Stimulated activated CD8-positive, alpha-beta memory T cell treated with anti-CD3 and anti-CD28 coated beads, Interleukin-12 subunit alpha, Interleukin-12 subunit beta, amount 100 ng/mL, for 24 hours (primary cell): ENCODE results near the gene CACNA1G.
A peak's percentile ranks its signal among the peaks of the same experiment; 100 is the strongest.

Experiments used
- DNase-seq: peaks from one replicate; pipeline ENCODE4 v3.0.0-alpha.2; 2020; ENCODE audit errors: extremely low read depth

CACNA1G gene

DNA sequence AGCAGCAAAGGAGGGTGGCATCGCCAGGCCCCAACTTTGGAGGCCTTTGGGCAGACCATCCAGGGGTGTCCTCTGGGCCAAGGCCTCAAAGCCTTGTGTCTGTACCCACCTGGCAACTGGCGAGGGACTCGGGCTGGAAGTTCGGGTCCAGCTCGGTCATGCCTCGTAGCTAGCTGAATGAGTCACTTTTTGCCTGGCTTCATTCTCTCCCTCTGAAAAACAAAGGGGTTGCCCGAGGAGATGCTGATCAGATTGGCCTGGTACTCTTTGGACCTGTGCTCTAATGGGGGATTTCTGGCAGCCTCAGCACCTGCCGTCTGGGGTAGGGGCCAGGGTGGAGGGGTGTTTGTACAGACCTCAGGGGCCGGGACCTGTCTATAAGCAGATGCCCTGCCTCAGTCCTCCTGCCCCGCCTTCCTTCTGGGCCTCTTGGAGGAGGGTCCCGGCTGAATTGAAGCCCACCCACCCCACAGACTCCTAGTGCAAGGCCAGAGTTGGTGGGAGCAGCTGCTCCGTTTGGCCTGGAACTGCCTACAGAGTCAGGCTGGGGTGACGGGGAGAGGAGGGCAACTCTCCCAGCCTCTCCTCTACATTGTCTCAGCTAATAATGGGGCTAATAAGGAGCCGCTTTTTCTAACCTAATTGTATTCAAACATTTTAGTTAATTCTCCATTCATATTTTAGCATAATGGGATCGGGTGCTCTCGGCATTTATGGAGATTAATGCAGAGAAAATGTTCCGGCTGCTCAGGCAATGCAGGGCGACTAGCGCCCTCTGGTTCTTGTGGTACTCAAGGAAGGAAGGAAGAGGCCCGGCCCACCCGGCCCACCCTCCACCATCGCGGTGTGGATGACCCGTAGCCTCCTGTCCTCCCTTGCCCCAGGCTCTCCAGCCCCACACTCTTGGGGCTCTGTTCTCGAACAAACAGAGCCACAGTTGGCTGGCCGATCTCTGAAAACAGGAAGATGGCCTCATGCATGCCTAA, 52.8 kb downstream of the CACNA1G start:
- no peak for DNase-seq

DNA sequence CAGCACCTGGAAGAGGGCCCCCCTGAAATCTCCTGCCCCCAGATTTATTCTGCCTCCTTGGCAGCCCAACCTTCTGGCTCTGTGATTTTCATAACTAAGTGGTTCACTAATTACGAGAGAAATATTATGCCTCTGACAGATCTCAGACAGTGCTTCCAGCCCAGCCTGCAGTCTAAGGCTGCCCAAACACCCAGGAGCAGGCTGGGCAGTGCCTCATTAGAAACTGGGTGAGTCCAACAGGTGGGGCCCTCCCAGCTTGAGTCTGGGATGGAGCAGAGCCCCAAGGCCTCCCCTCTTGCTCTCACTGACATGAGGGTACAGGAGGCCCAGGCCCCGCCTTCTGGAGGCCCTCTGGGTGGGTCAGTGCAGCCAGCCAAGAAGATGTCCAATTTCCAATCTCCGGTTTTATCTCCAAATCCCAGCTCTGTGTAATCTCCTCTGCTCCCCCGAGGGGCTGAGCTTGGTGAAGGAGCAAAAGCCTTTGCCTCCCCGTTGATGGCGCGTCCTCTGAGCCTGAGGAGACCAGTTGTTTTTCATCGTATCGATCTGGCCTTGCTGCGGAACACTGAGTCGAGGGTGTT, 54.0 kb downstream of the CACNA1G start:
- no peak for DNase-seq

DNA sequence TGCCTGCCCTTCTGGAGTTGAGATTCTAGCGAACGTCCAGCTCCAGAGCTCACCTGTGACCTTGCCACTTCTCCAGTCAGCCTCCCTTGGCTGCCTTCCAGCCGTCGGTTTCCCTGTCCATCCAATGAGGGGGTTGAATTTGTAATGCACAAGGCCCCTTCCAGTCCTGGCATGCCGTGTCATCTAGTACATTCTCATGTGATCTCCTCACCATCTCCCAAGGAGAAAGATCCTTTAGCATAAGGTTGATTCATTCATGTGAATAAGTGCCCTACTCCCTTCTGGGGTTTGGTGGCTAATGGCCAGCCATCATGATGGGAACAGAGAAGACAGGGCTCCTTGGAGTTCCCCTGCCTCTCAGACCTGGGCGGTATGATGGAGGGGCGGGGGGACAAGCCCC, 55.3 kb downstream of the CACNA1G start:
- DNase-seq, result no peak

DNA sequence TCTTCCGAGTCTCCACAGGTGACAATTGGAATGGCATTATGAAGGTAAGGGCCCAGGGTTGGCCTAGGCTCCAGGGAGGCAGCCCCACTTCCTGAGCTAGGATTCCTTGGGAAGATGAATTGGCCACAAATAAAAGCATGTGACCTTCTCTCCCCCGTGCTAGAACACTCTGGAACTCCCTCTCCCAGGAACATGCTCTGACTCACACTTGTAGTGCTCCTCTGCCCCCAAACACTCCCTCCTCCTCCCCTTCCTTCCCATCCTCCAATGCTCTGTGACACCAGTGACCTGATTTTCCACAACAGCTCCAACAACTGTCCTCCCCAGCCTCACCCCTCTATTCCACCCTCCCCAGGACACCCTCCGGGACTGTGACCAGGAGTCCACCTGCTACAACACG, 57.8 kb downstream of the CACNA1G start:
- no peak for DNase-seq

DNA sequence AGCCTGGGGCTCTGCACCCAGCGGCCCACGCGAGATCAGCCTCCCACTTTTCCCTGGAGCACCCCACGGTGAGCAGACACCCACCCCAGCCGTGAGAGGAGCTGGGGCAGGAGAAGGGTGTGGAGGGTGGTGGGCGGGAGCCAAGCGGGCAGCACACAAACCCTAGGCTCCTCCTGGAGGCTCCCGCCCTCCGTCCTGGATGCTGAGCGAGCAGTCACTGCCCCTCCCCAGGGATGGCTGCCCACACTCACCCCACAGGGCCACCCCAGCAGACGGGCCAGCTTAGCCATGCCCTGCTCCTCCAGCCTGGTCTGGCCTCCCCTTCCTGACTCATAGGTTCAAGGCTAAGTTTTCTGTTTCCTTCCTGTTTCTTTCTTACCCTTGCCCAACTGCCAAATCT, 58.4 kb downstream of the CACNA1G start:
- DNase-seq, result no peak

DNA sequence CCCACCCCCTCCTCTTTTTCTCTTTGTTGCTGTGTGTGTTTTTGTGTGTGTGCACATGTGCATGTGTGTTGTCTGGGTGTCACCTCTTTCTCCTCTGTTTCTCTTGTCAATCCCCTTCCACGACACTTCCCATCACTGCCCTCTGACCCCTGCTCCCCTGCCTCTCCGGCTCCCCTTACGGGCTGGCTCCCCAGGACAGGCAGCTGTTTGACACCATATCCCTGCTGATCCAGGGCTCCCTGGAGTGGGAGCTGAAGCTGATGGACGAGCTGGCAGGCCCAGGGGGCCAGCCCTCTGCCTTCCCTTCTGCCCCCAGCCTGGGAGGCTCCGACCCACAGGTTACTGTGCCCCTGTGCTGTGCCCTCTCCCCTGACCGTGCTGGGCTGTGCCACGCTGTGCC, 59.0 kb downstream of the CACNA1G start:
- DNase-seq, result no peak

DNA sequence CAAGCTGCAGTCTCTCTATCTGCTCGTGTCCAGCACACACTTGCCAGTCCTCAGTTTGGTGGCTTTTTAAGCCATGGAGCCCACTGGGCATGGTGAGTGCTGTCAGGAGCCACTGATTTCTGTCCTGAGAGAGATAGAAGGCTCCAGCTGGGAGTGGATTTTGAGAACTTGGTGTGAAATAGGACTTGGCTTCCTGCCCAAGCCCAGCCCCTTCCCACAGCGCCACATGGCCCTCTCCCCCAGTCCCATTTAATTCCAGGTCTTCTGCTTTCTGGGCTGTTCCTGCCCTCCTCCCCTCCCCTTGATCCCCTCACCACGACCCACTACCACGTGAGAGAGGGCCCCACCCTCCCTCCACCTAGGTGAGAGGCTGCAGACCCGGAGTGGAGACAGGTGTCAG, 59.7 kb downstream of the CACNA1G start:
- DNase-seq, result no peak

DNA sequence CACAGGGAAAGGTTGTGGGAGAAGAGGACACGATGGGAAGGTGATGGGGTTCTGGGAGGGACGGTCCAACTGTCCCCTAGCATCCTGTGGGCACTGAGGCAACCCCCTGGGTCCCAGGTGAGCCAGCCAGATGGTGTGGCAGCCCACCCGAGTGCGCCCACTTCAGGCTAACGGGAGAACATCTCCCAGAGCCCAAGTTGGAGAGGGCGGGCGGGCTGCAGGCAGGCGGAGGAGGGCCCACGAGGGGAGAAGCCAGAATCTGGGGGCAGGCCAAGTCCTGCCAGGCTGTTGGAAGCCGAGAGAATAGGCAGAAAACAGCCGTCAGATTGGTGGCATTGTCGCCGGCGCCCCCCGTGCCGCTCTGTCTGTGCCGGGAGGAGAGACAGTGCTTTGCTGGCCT, 60.3 kb downstream of the CACNA1G start:
- DNase-seq, result no peak

DNA sequence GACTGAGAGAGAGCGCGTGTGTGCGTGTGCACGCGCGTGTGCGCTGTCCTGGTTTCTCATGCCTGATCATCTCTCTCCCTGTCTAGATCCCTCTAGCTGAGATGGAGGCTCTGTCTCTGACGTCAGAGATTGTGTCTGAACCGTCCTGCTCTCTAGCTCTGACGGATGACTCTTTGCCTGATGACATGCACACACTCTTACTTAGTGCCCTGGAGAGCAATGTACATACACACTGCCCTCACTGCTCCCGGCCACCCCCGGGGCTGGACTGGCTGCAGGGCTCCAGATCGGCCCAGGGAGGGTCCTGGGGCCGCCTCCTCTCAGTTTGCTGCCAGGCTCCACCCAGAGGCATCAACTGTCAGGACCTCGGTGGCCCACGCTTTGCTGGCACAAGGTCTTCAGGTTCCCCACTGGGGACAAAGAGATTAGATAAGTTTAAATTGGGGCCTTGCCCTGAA, 61.1 kb downstream of the CACNA1G start:
- no peak for DNase-seq

DNA sequence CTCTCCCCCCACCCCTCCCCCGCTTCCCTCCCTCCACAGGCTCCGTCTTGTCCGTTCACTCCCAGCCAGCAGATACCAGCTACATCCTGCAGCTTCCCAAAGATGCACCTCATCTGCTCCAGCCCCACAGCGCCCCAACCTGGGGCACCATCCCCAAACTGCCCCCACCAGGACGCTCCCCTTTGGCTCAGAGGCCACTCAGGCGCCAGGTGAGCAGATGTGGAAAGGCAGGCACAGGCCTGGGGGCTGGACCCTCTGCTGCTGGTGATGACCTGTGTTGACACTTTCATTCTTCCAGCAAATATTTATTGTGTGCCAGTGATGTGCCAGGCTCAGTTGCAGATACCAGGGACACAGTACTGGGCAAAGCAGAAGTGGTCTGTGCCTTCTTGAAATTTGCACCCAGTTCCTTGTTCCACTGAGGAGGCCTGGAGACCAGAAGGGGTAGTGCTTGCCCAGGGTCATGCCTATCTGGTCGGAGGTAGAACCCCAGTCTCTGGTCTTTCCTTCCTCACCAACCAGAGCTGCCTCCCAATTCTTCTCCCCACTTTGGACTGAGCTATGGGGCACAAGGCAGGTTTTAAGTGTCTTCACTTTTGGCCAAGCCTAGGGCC, 63.9 kb downstream of the CACNA1G start:
- DNase-seq, result no peak

DNA sequence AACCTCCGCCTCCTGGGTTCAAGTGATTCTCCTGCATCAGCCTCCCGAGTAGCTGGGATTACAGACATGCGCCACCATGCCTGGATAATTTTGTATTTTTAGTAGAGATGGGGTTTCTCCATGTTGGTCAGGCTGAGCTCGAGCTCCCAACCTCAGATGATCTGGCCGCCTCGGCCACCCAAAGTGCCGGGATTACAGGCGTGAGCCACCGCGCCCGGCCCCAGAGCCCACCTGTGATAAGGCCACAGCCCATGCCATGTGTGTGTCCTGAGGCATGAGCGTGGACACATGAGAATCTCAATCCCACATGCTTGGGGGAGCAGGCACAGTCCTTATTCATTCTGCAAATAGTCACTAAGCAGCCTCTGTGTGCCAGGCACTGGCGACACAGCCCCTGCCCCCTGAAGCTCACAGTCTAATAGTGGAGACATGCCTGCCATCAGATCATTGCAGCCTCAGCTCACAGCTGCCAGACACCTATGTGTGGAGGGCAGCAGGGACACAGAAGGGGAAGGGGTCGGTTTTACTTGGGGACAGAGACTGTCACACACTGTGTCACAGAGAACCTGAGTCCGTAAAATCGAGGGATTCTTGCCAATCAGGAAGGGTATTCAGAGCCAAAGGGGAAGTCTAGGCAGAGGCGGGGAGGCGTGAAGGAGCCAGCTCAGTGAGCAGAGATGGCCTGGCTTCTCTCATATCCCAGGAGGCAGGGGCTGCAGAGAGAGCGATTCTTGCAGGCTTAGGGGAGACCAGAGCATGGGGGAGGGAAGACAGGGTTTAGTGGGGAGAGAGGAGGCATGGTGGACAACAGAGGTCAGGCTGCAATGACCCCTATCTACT, 64.7 kb downstream of the CACNA1G start:
- DNase-seq, result no peak

DNA sequence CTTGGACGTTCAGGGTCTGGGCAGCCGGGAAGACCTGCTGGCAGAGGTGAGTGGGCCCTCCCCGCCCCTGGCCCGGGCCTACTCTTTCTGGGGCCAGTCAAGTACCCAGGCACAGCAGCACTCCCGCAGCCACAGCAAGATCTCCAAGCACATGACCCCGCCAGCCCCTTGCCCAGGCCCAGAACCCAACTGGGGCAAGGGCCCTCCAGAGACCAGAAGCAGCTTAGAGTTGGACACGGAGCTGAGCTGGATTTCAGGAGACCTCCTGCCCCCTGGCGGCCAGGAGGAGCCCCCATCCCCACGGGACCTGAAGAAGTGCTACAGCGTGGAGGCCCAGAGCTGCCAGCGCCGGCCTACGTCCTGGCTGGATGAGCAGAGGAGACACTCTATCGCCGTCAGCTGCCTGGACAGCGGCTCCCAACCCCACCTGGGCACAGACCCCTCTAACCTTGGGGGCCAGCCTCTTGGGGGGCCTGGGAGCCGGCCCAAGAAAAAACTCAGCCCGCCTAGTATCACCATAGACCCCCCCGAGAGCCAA, 65.6 kb downstream of the CACNA1G start:
- peak; percentile 15 for DNase-seq

DNA sequence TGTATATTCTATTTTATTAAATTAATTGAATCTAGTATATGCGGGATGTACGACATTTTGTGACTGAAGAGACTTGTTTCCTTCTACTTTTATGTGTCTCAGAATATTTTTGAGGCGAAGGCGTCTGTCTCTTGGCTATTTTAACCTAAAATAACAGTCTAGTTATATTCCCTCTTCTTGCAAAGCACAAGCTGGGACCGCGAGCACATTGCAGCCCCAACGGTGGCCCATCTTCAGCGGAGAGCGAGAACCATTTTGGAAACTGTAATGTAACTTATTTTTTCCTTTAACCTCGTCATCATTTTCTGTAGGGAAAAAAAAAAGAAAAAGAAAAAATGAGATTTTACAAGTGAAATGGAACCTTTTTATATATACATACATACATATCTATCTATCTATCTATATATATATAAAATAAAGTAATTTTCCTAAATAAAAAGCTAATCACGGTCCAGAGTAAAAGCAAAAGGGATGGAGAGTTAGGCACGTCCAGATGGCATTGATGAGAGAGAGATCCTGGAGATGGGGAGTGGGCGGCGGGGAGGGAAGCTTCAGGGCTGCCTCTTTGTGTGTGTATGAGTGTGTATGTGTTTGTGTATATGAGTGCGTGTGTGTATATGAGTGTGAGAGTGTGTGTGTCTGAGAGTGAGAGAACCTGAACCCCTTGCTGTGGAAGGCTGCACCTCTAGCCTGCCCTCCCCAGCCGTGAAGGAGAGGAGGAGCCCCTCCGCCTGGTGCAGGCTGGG, 66.7 kb downstream of the CACNA1G start:
- no peak for DNase-seq

DNA sequence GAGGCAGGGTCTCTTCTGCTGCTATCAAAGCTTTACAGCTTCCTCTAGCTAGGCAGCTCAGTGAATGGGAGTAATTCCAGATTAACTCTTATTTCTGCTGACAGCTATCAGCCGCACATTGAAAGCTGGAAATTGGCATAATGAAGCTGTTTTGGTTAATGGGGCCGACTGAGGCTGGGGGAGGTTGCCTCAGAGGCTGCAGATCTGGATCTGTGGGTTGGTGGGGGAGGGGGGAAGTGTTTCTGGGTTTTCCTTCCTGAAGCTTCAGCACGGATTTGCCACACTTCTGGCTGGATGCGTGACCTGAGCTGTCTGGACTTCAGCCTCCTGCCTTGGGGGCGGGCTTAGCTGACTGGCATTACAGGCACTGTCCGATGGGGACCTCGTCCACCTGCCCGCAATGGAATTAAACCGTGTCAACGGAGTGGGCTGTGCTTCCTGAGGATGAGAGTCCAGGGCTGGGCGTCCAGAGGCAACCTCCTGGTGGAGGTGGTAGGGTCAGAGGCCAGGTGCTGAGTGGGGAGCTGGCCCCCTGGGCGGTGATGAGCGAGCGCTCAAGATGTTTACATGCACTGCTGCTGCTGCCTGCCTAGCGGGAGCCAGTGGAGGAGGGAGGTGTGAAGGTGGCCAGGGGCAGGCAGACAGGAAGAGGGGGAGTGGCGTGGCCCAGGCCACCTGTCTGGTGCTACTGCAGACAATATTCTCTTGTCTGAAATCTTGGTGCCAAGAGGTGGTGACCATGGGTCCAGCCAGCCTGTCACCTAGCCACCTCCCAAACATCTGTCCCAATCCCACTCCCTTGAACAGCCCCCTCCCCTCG, 67.5 kb downstream of the CACNA1G start:
- DNase-seq, result no peak

DNA sequence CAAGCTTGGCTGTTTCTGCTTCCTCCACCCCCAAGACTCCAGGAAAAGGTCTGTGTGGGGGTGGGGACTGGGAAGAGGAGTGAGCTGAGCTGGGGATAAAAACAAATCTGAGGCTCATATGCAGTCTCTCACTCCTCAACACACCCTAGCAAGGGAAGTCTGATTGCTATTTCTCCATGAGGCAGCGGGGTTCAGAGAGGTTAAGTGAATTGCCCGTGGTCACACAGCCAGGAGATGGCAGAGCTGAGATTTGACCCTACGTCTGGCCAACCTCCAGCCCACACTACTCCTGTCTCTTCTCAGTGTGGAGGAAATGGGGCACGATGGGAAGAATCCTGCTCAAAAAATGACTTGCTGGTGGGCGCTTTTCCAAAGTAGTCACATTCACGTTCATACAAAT, 69.4 kb downstream of the CACNA1G start:
- no peak for DNase-seq

DNA sequence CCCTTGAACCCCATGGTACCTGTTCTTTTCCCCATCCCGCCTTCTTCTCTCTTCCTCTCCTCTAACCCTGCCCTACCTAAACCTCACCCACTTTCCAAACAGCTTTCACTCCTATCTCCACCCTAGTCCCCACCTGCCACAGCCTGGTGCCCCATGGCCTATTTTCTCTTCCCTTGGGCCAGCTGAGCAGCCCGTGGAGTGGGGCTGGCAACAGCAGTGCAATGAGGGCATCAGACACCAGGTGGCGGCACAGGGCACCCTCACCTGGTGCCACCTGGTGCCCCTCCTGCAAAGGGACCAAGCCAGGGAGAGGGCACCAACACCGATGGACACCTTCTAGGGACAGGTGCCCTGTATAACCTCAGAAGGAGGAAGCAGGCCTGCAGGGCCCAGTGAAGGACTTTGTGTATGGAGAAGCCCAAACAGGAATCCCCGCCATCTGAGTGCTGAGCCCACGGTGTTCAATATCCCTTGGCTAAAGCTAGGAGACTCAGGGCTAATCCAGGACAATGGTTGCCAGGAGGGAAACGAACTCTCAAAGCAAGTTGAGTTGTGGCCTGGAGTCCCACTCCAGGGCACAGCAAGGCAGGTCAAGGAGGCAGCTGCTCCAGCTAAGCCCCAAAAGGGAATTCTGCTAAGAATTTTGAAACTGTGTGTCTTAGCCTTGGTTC, 70.1 kb downstream of the CACNA1G start:
- DNase-seq, result no peak

DNA sequence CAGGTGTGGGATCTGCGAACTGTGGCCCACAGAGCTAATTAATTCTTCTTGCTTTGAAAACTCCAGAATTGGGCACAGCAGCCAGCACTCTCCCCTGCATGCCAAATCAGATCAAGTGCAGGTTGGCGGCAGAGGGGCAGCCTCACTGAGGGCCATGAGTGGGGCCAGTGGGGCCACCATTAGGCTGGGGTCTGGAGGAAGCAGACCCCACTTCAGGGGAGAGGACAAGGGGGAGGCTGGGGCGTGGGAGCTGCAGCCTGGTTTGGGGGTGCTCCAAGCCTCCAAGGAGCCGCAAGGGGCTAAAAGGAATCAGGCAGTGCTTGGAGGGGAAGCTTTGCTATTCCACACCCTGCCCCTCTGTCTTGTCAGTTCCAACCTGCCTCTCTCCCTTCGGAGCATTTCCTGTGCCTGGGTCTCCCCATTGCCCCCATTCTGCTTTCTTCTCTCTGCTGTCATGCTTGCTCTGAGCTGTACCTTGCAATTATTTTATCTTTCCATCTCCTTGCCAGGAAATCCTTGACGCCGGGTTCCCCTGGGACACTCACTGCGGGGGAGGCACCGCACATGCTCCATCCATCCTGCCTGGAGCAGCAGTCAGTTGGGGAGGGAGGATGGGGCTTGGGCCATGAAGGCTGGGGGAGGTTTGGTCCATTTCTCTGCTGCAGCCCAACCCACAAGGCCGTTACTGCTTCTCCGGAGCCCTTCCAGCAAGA, 70.8 kb downstream of the CACNA1G start:
- no peak for DNase-seq

DNA sequence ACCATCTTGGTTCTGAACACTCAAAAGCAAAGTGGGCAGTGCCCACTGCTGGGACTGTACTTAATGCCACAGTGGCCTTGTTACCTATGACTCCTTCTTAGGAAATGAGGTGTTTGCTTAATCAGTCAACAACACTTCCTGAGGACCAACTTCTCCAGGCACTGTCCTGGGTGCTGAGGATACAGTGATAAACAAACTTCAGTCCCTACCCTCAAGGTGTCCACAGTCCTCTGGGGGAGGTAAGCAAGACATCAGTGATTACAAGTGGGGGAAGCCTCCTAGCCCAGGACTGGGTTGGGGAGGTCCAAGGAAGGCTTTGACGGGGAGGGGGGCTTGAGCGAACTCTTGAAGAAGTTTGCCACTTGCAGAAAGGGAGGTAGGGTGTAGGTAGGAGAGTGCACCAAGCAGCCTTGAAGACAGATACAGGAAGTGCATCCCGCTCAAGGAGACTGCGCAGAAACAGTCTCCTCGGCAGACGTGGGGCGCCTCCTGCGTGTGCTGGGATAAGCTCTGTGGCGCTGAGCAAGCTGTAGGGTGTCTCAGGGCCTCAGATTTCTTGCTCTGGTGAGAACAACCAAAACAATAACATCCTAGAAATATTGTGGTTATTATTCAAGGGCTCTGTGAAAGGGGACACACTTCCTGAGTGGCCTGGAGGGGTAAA, 71.5 kb downstream of the CACNA1G start:
- no peak for DNase-seq
